Measurements from ENCODE around the gene DNAH12.

DNA sequence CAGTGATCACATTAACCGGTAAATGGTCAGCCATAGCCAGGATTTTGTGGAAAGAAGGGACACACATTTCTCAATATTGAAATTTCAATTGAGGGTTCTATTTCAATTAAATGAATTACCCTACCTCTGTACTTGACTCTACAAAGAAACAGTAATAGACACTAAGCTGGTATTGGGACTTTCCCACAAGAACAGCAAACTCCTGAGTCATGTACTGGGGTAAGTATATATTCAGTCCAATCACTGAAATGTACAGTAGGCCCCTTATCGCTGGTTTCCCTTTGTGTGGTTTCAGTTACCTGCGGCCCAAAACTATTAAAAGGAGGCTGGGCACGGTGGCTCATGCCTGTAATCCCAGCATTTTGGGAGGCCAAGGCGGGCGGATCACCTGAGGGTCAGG lies 269.3 kb downstream of the DNAH12 start:
- no peak for TF ChIP-seq CTCF (conservative IDR thresholded peaks at IDR 0.05; ENCODE audit: low read length)
- TF ChIP-seq EZH2phosphoT487 (IDR thresholded peaks at IDR 0.05; ENCODE audit: borderline replicate concordance, low read depth, low read length) = no peak

All from OCI-LY7 (cell line).